CD4-positive, alpha-beta memory T cell (primary cell): ENCODE results near the gene GABRB1. TPM values are rescaled to one million over a fixed set of nuclear protein-coding genes. Genes with fewer than 3 reads are reported as not detected.

Experiments used
- CTCF ChIA-PET: fragments of 350-600 bp; sonication (Branson Sonifier 250); formaldehyde crosslinking; loops from one replicate; lab custom pipeline; 2021; ENCODE audit warnings: inconsistent platforms; ENCODE audit not compliant: partially characterized antibody; lab: Charles Lee
- POLR2A ChIA-PET: fragments of 350-600 bp; sonication (Branson Sonifier 250); formaldehyde crosslinking; loops from one replicate; lab custom pipeline; 2021; ENCODE audit not compliant: partially characterized antibody; lab: Charles Lee
- DNase-seq, 5 donors: peaks; one replicate each; pipeline versions ENCODE4 v3.0.0 to v3.0.0-alpha.2; 2020 to 2022; ENCODE audit warnings: mixed read lengths in 1 of 5
- H3K27ac ChIP-seq: one replicate; pipeline ENCODE4 v1.7.0; 2013; ENCODE audit warnings: low read depth, low read length
- H3K27me3 ChIP-seq: 2 replicates; pipeline ENCODE4 v1.7.0; 2013; ENCODE audit warnings: mild to moderate bottlenecking, low read length, moderate library complexity; ENCODE audit not compliant: insufficient read depth
- H3K36me3 ChIP-seq: 2 replicates; pipeline ENCODE4 v1.7.0; 2013; ENCODE audit warnings: mild to moderate bottlenecking, low read length, moderate library complexity; ENCODE audit not compliant: insufficient read depth
- H3K4me1 ChIP-seq: 2 replicates; pipeline ENCODE4 v1.7.0; 2013; ENCODE audit warnings: mild to moderate bottlenecking, low read length, moderate library complexity; ENCODE audit not compliant: insufficient read depth
- H3K4me3 ChIP-seq, 2 donors: one replicate each; pipeline ENCODE4 v1.7.0; 2013; ENCODE audit warnings: low read length in 2 of 2, mild to moderate bottlenecking in 1 of 2
- H3K9me3 ChIP-seq, 2 donors: one replicate each; pipeline ENCODE4 v1.7.0; 2013; ENCODE audit warnings: low read length in 2 of 2, control low read depth in 1 of 2; ENCODE audit not compliant: control insufficient read depth in 1 of 2
- H3K27ac Mint-ChIP-seq, 7 donors: one replicate each; pipeline ENCODE4 v1.8.0; 2020 to 2021; ENCODE audit warnings: mixed read lengths in 7 of 7, mild to moderate bottlenecking in 6 of 7, inconsistent platforms in 3 of 7, moderate library complexity in 3 of 7
- H3K27me3 Mint-ChIP-seq, 2 donors: one replicate each; pipeline ENCODE4 v1.8.0; 2020 to 2021; ENCODE audit warnings: mixed read lengths in 2 of 2
- H3K36me3 Mint-ChIP-seq, 2 donors: one replicate each; pipeline ENCODE4 v1.8.0; 2020 to 2021; ENCODE audit warnings: mixed read lengths in 2 of 2, inconsistent platforms in 1 of 2, mild to moderate bottlenecking in 1 of 2
- H3K4me1 Mint-ChIP-seq, 4 donors: one replicate each; pipeline ENCODE4 v1.8.0; 2020 to 2021; ENCODE audit warnings: mixed read lengths in 4 of 4, mild to moderate bottlenecking in 1 of 4
- H3K4me3 Mint-ChIP-seq, 8 donors: one replicate each; pipeline ENCODE4 v1.8.0; 2020 to 2021; ENCODE audit warnings: mixed read lengths in 8 of 8, mild to moderate bottlenecking in 7 of 8, moderate library complexity in 6 of 8, inconsistent platforms in 3 of 8
- H3K9me3 Mint-ChIP-seq, 8 donors: one replicate each; pipeline ENCODE4 v1.8.0; 2020 to 2021; ENCODE audit warnings: mixed read lengths in 8 of 8, mild to moderate bottlenecking in 5 of 8, inconsistent platforms in 3 of 8, moderate library complexity in 1 of 8
- intact Hi-C: fragments of 100-400 bp; cut with micrococcal nuclease; formaldehyde crosslinking; loops from one replicate; pipeline ENCODE4 v1.15.1; 2023
- polyA plus RNA-seq, 2 donors: library from polyadenylated mRNA; unstranded; fragments of 300-500 nt; fragmentation: Illumina TruSeq; gene quantifications; one replicate each; pipeline ENCODE4 v1.2.3, GENCODE V29; 2021
- total RNA-seq, 2 experiments: library from RNA; stranded (reverse); gene quantifications; one replicate each; pipeline ENCODE4 v1.2.3, GENCODE V29; 2021

GABRB1 gene
- total and polyA plus RNA-seq, 4 experiments from 2014 or later: not detected

GRCh38 chr4:47209833-47210232 lies 178.5 kb downstream of the GABRB1 start:
- intact Hi-C loops: no loop called here
- Mint-ChIP-seq H3K9me3 (no peaks in the 10 kb centered on the region), H3K4me3 (no peak overlapping the region), H3K27ac (no peak overlapping the region), H3K36me3 (no peaks in the 10 kb centered on the region), H3K27me3 (peaks cover 0 to 2% of the 10 kb centered on the region in 2 donors), H3K4me1 (no peaks in the 10 kb centered on the region)
- Histone ChIP-seq H3K27ac (no peak overlapping the region), H3K4me3 (no peak overlapping the region), H3K27me3 (no peaks in the 10 kb centered on the region), H3K4me1 (no peaks in the 10 kb centered on the region), H3K36me3 (no peaks in the 10 kb centered on the region), H3K9me3 (no peaks in the 10 kb centered on the region)
- no peak for DNase-seq
- POLR2A ChIA-PET: no interaction called here
- CTCF ChIA-PET: no interaction called here

GRCh38 chr4:47210828-47211227 lies 179.5 kb downstream of the GABRB1 start:
- H3K4me1 Mint-ChIP-seq: no peaks in the 10 kb centered on the region
- Histone ChIP-seq H3K9me3 (no peaks in the 10 kb centered on the region), H3K4me1 (no peaks in the 10 kb centered on the region), H3K27me3 (no peaks in the 10 kb centered on the region), H3K27ac (no peak overlapping the region), H3K4me3 (no peak overlapping the region), H3K36me3 (no peaks in the 10 kb centered on the region)
- H3K27me3 Mint-ChIP-seq: peaks cover 0 to 2% of the 10 kb centered on the region in 2 donors
- H3K27ac Mint-ChIP-seq: no peak overlapping the region
- no peak overlapping the region for H3K4me3 Mint-ChIP-seq
- no peaks in the 10 kb centered on the region for H3K9me3 Mint-ChIP-seq
- no peak for DNase-seq
- ChIA-PET POLR2A (no interaction called here), CTCF (no interaction called here)
- intact Hi-C loops: no loop called here
- H3K36me3 Mint-ChIP-seq: no peaks in the 10 kb centered on the region

GRCh38 chr4:47213106-47213505 lies 181.7 kb downstream of the GABRB1 start:
- H3K27me3 Mint-ChIP-seq: peaks cover 2 to 4% of the 10 kb centered on the region in 2 donors
- ChIA-PET POLR2A (no interaction called here), CTCF (no interaction called here)
- H3K36me3 ChIP-seq: no peaks in the 10 kb centered on the region
- no peaks in the 10 kb centered on the region for H3K9me3 ChIP-seq
- no peak overlapping the region for H3K4me3 ChIP-seq
- H3K27ac ChIP-seq: no peak overlapping the region
- no peak overlapping the region for H3K4me3 Mint-ChIP-seq
- no peaks in the 10 kb centered on the region for H3K27me3 ChIP-seq
- DNase-seq: no peak
- intact Hi-C loops: no loop called here
- H3K4me1 ChIP-seq: no peaks in the 10 kb centered on the region
- no peaks in the 10 kb centered on the region for H3K36me3 Mint-ChIP-seq
- no peaks in the 10 kb centered on the region for H3K9me3 Mint-ChIP-seq
- H3K4me1 Mint-ChIP-seq: no peaks in the 10 kb centered on the region
- no peak overlapping the region for H3K27ac Mint-ChIP-seq

- Mint-ChIP-seq H3K27ac (no peak overlapping the region), H3K27me3 (peaks cover 2 to 4% of the 10 kb centered on the region in 2 donors), H3K36me3 (no peaks in the 10 kb centered on the region), H3K4me1 (no peaks in the 10 kb centered on the region), H3K4me3 (no peak overlapping the region), H3K9me3 (no peaks in the 10 kb centered on the region)
- intact Hi-C loops: no loop called here
- Histone ChIP-seq H3K27me3 (no peaks in the 10 kb centered on the region), H3K4me1 (no peaks in the 10 kb centered on the region), H3K9me3 (no peaks in the 10 kb centered on the region), H3K4me3 (no peak overlapping the region), H3K36me3 (no peaks in the 10 kb centered on the region), H3K27ac (no peak overlapping the region)
- ChIA-PET CTCF (no interaction called here), POLR2A (no interaction called here)
- no peak for DNase-seq
Observed at GRCh38 chr4:47213539-47213938, 182.2 kb downstream of the GABRB1 start.

- intact Hi-C loops: no loop called here
- Mint-ChIP-seq H3K4me3 (no peak overlapping the region), H3K36me3 (no peaks in the 10 kb centered on the region), H3K9me3 (no peaks in the 10 kb centered on the region), H3K27me3 (peaks cover 2 to 4% of the 10 kb centered on the region in 2 donors), H3K27ac (no peak overlapping the region), H3K4me1 (no peaks in the 10 kb centered on the region)
- Histone ChIP-seq H3K9me3 (no peaks in the 10 kb centered on the region), H3K27me3 (no peaks in the 10 kb centered on the region), H3K4me1 (no peaks in the 10 kb centered on the region), H3K4me3 (no peak overlapping the region), H3K36me3 (no peaks in the 10 kb centered on the region), H3K27ac (no peak overlapping the region)
- POLR2A ChIA-PET: no interaction called here
- DNase-seq: no peak
- CTCF ChIA-PET: no interaction called here
Observed at GRCh38 chr4:47213971-47214370, 182.6 kb downstream of the GABRB1 start.

GRCh38 chr4:47215759-47216158 lies 184.4 kb downstream of the GABRB1 start:
- Mint-ChIP-seq H3K36me3 (no peaks in the 10 kb centered on the region), H3K27me3 (peaks cover 2 to 7% of the 10 kb centered on the region in 2 donors), H3K27ac (no peak overlapping the region), H3K9me3 (no peaks in the 10 kb centered on the region), H3K4me1 (no peaks in the 10 kb centered on the region), H3K4me3 (no peak overlapping the region)
- Histone ChIP-seq H3K27ac (no peak overlapping the region), H3K4me3 (no peak overlapping the region), H3K36me3 (no peaks in the 10 kb centered on the region), H3K4me1 (no peaks in the 10 kb centered on the region), H3K9me3 (no peaks in the 10 kb centered on the region), H3K27me3 (no peaks in the 10 kb centered on the region)
- intact Hi-C loops: no loop called here
- CTCF ChIA-PET: no interaction called here
- POLR2A ChIA-PET: no interaction called here
- DNase-seq: no peak

GRCh38 chr4:47217291-47217690 lies 185.9 kb downstream of the GABRB1 start:
- no peaks in the 10 kb centered on the region for H3K36me3 ChIP-seq
- Mint-ChIP-seq H3K36me3 (no peaks in the 10 kb centered on the region), H3K4me1 (no peaks in the 10 kb centered on the region), H3K9me3 (no peaks in the 10 kb centered on the region), H3K4me3 (no peak overlapping the region), H3K27ac (no peak overlapping the region), H3K27me3 (peaks cover 2 to 5% of the 10 kb centered on the region in 2 donors)
- no peak overlapping the region for H3K27ac ChIP-seq
- POLR2A ChIA-PET: no interaction called here
- no peaks in the 10 kb centered on the region for H3K27me3 ChIP-seq
- no peaks in the 10 kb centered on the region for H3K9me3 ChIP-seq
- CTCF ChIA-PET: no interaction called here
- no peak for DNase-seq
- H3K4me1 ChIP-seq: no peaks in the 10 kb centered on the region
- intact Hi-C loops: no loop called here
- no peak overlapping the region for H3K4me3 ChIP-seq

GRCh38 chr4:47217884-47218283 lies 186.5 kb downstream of the GABRB1 start:
- intact Hi-C loops: no loop called here
- Histone ChIP-seq H3K4me3 (no peak overlapping the region), H3K4me1 (no peaks in the 10 kb centered on the region), H3K36me3 (no peaks in the 10 kb centered on the region), H3K27ac (no peak overlapping the region), H3K9me3 (no peaks in the 10 kb centered on the region), H3K27me3 (no peaks in the 10 kb centered on the region)
- Mint-ChIP-seq H3K36me3 (no peaks in the 10 kb centered on the region), H3K27me3 (peaks cover 2 to 5% of the 10 kb centered on the region in 2 donors), H3K4me3 (no peak overlapping the region), H3K4me1 (no peaks in the 10 kb centered on the region), H3K9me3 (no peaks in the 10 kb centered on the region), H3K27ac (no peak overlapping the region)
- ChIA-PET CTCF (no interaction called here), POLR2A (no interaction called here)
- no peak for DNase-seq
